GM18519 (cell line): Measurements from ENCODE around the gene FOXA1.

ENCODE experiments used
- ATAC-seq: cut with Tn5 transposase; IDR thresholded peaks from one replicate; pipeline ENCODE4 v1.9.1; 2021; ENCODE audit warnings: mild to moderate bottlenecking, moderate library complexity; ENCODE audit not compliant: unreplicated experiment, low FRiP score

FOXA1 gene

GRCh38 chr14:37594971-37595808, at the start of gene FOXA1, which contains the start of gene TTC6:
FOXA1 (minus strand) TSS chr14:37595249; CDS start chr14:37594972, 277 bp downstream.
TTC6 (plus strand) TSS chr14:37595629; CDS start chr14:37622065, 26,436 bp downstream.
- no peak for ATAC-seq

- ATAC-seq = no peak
Observed at GRCh38 chr14:37643701-37644100, 48.7 kb upstream of the FOXA1 start.

DNA sequence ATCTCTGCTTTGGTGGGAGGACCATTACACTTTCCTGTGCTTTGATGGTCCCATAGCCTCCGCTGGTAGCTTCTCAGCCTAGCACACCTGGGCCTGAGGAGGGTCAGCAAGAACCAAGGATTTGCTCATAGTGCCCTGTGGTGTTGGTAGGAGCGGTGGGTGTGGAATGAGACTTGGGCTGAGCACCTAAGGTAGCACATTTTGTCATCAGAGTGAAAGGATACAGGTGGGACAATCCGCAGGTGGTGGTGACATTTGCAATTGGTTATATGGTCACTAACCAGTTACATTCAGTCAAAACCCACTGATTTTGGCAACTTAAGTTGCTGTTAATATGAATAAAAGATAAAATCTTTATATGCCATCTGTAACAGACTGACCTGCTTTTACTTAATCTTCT, 47.1 kb upstream of the FOXA1 start:
- ATAC-seq = no peak

DNA sequence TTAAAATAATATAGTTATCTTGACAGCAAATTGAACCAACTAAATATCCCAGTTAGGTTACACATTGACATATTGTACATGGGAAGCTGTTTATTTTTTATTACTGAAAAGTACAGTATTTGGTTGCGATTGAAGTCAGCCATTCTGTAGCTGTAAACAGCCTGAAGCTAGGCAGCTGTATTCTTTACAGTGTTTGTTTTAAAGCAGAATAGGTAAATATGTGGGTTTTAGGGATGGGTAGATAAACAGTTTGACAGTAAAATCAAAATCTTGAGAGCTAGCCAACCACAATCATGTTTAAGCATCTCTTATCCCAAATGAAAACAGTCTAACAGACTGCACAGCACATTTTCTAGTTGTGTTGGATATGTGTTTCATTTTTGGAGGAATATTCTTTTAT, 46.1 kb upstream of the FOXA1 start:
- no peak for ATAC-seq

DNA sequence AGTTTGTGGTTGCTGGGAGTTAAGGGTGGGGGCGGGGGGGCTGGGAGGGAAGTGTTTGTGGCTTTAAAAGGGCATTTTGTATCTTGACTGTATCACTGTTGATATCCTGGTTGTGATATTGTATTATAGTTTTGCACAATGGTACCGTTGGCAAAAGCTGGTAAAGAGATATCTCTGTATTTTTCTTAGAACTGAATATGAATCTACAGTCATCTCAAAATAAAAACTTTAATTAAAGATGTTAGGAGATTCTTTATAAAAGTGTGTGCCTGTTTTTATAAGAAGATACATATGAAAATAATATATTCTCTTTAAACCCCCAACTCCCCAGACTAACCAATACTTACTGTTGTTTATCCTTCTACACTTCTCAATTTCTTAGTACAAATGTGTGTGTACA, 43.5 kb upstream of the FOXA1 start:
- no peak for ATAC-seq

- no peak for ATAC-seq
Observed at GRCh38 chr14:37637341-37637740, 42.3 kb upstream of the FOXA1 start.

DNA sequence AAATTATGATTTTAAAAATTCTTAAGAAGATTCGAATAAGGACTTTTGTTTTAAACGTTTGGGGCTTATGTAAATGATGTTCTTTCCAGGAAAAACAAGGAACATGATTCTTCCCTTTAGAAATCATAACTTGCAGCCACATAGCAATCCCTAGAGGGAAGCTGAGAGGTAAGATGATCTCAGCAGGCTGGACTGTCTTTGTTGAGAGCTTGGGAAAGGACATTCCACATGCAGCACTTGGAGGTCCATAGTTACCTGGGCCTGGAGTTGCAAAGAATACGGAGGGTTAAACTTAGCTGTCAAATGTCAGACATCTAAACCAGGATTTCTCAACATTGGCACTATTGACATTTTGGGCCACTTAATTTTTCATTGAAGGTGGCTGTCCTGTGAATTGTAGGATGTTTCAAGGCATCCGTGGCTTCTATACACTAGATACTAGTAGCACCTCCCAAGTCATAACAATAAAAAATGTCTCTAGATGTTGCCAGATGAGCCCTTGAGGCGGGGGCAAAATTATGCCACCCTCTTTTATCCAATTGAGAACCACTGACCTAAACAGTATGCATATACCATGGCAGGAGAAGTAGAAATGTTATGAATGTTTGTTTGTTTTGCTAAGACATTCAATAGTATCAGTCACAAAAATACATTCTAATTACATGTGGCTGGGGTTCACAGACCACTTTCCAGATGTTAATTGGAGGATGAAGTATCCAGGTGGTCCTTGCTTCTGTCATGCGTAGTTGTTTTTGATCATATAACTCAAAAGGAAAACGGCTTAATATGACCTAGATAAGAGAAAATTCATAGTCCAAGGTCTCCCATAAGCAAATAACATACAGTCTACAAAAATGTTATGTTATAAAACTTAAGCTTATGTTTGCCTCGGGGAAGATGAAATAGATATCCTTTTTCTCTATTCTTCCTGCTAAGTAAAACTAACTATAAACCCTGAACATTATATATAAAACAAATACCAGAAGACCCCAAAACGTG, 30.8 kb upstream of the FOXA1 start:
- no peak for ATAC-seq

GRCh38 chr14:37623971-37624370, 28.9 kb upstream of the FOXA1 start:
- ATAC-seq = no peak

DNA sequence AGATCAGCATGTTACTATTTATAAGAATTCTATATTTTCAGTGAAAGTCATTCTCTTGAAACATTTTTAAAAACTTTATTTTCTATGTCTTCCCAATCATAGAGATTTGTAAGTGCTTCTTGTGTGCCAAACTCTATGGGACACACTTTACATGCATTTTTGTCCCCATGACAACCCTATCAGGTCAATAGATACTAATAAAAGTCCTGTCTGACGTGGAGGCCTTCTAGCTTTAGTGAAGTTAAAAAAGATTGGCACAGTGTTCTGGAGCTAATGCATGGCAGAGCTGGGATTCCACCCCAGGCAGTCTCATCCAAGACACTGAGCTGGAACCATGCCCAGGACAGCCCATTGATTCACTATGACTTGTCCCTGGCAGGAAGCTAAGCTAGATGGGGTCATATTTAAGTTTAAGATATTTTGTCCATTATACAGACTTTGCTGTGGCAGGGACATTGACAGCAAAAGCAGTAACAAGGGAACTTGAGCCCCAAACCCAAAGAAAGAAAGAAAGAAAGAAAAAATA, 28.4 kb upstream of the FOXA1 start:
- no peak for ATAC-seq

DNA sequence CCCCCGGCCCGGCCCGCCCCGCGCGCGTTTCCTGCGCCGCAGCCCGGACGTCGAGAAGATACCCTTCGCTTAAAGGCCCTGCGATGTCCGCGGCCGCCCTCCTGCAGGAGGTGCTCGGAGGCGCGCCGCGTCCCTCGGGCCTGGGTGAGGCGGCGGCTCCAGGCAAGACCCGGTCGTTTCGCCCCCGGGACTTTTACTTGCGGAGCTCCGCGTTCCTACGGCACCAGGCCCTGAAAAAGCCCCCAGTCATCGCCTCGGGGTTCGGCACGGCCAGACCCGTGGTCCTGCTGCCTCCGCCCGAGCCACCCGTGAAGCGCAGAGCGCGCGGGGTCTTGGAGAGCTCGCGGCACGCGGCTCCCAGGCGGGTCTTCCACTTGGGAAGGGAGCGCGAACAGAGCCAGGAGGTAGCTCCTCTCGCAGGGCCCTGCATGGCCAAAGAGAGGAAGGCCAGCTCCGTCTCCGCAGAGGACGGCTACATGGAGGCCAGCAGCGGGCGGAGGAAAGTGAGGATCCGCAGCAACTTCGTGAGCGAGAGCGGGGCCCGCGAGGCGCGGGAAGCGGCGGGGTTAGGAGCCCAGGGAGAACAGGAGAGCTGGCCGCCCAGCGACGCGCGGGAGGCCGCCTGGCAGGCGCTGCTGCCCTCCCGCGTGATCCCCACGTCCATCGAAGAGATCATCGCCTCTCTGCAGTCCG, 27.3 kb upstream of the FOXA1 start:
- ATAC-seq = no peak

GRCh38 chr14:37620856-37621255, 25.8 kb upstream of the FOXA1 start:
- ATAC-seq = no peak

DNA sequence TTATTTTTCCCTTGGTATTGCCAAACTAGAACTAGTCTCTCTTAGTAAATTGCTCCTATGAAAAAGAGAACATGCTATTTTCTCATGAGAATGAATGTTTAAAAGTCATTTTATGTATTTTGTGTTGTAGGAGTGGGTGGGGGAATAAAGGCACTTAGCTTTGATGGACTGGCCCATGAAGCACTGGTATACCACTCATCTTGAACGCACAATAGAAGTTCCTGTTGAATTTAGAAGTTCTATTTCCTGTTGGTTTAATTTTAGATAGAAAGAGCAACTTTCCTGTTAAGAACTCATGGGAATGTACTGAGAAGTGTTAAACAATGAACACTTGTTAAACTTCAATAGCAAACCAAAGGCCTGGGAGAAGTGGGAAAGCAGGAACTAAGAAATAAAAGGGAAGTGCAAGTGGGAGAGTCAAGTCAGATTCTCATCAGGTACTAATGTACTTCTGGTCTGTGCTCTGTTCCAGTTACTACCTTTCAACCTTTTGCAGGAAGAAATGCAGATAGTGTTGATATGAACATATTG, 23.5 kb upstream of the FOXA1 start:
- ATAC-seq = no peak

DNA sequence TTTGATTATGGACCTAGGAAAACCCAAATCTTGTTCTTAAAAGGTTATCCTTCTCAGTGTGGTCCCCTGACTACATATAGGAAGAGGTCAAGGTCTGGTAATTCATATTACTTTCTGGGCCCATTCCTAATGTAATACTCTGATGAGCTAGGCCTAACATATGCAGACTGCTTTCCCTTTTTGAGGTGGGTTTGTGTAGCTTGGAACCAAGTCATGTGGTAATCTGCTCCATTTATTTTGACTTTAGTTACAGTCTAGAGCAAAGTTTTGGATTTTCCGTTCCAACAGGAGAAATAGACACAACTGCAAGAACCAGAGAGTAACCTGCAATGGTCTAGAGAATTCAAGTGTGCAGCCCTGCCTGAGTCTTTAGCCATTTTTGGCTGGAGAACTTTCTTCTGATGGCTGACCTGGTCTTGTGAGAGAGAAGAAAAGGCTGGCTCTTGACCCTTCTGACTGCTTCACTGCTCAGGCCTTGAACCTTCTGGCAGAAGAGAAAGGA, 22.9 kb upstream of the FOXA1 start:
- no peak for ATAC-seq

DNA sequence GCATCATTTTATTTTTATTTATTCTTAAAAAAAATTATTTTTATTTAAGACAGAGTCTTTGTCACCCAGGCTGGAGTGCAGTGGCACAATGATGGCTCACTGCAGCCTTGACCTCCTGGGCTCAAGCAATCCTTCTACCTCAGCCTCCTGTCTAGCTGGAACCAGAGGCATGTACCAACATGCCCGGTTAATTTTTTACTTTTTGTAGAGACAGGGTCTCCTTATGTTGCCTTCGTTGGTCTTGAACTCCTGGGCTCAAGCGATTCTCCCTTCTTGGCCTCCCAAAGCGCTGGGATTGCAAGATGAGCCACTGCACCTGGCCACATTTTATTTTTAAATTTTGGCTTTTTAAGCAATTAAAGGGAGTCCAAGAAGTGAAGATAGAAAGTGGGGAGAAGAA, 21.8 kb upstream of the FOXA1 start:
- no peak for ATAC-seq

DNA sequence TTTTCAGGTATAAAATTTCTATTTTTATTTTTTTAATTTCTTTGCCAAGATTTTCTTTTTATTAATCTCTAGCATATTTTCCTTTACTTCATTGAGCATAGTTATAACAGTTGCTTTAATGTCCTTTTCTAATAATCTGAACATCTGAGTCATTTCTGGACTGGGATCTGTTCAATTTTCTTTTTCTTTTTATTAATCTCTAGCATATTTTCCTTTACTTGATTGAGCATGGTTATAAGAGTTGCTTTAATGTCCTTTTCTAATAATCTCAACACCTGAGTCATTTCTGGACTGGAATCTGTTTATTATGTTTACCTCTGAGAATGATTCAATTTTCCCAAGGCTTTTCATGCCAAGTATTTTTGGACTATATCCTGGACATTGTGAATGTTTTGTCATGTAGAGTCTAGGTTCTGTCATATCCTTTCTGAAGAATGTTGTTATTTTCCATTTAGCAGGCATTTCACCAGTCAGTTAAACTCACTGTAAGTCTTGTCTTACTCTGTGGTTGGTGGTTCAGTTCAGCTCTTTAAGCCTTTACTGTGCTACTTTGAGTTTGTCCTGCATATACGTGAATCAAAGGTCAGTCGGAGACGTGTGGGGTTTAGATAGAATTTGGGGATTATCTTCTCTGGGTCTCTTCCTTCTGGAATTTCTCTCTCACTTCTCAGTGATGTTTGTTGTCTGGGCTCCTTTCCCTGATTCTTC, 20.7 kb upstream of the FOXA1 start:
- ATAC-seq = no peak

DNA sequence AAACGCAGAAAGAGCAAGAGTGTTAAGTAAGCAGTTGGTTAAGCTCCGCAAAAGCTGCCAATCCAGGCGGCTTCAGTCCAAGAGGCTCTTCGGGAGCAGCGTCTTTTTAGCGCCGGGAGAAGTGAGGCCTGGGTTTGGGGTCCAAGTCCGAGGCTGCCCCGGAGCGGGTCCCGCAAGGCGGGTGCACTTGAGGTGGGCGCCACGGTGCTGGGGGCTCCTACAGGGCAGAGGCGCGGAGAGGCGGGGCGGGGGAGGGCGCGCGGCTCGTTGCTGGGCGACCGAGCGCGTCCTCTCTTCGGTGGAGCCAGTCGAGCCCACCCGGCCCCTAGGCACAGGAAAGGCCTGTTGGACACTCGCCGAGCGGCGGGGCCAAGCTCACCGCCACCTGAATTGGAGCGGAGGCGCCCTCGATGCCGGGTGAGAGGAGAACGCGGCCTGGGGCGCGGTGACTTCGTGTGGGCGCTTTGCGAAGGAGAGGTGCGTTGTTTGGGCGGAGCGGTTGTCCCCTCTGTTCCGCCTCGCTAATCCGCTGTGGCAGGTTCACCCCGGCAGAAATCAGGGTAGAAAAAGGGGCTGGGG, 16.0 kb upstream of the FOXA1 start:
- ATAC-seq = no peak

DNA sequence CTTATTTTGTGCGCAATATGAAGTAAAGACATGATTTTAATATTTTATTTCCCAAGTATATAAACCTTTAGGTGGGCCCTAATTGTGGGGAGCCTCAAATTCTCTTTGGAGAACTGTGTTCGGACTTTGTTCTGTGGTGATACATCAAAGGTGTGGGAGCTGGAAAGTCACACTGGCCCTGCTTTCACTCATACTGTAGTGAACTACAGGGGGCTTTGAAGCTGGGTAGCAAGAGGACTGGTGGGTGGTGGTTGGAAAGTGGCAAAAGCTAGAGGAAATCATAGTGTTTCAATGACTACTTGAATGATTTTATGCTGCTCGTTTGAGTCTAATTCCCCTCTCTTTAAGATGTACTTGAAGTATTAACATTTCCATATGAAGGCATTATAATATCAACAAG, 13.6 kb upstream of the FOXA1 start:
- no peak for ATAC-seq

GRCh38 chr14:37606678-37607077, 11.6 kb upstream of the FOXA1 start:
- no peak for ATAC-seq

GRCh38 chr14:37603688-37604251, 8.7 kb upstream of the FOXA1 start:
- ATAC-seq = no peak
